IMR-90 (cell line): ENCODE results near the gene UTRN. TPM values are rescaled to one million over a fixed set of nuclear protein-coding genes. Genes with fewer than 3 reads are reported as not detected.

Source experiments
- ATAC-seq: fragments of 200-7000 bp; cut with Tn5 transposase; 2 replicates; pipeline ENCODE4 v1.9.1; 2020; ENCODE audit warnings: low read depth, mild to moderate bottlenecking, moderate library complexity
- BruUV-seq: library from RNA; stranded (reverse); fragments of 400-500 nt; replicated peaks from 2 replicates; lab custom pipeline; 2021; lab: Mats Ljungman, UMichigan
- CTCF ChIA-PET: fragments of 300-600 bp; formaldehyde crosslinking; extraction: SDS; loops from one replicate; lab custom pipeline; 2021; ENCODE audit warnings: antibody characterized with exemption; lab: Yijun Ruan, JAX
- POLR2A ChIA-PET: fragments of 300-600 bp; sonication (Branson Sonifier 250); formaldehyde crosslinking; loops from one replicate; lab custom pipeline; 2022; ENCODE audit warnings: antibody characterized with exemption; ENCODE audit not compliant: unreplicated experiment; lab: Charles Lee
- DNase-seq: peaks from one replicate; pipeline ENCODE4 v3.0.0; 2013
- H2AFZ ChIP-seq: replicated peaks from 2 replicates; pipeline ENCODE3; 2013; ENCODE audit warnings: low read length, mild to moderate bottlenecking; ENCODE audit not compliant: poor library complexity
- H2AK5ac ChIP-seq: 2 replicates; pipeline ENCODE4 v1.6.1; 2013; ENCODE audit warnings: low read depth, low read length, inconsistent platforms
- H2AK9ac ChIP-seq: replicated peaks from 2 replicates; pipeline ENCODE3; 2013; ENCODE audit warnings: mild to moderate bottlenecking, low read depth, low read length, moderate library complexity; ENCODE audit not compliant: poor library complexity
- H2BK120ac ChIP-seq: 2 replicates; pipeline ENCODE4 v1.6.1; 2013; ENCODE audit warnings: low read depth, low read length, inconsistent platforms
- H2BK15ac ChIP-seq: 3 replicates; pipeline ENCODE4 v1.6.1; 2013; ENCODE audit warnings: low read depth, low read length, inconsistent platforms
- H2BK20ac ChIP-seq: 2 replicates; pipeline ENCODE4 v1.6.1; 2013; ENCODE audit warnings: low read depth, mild to moderate bottlenecking, inconsistent platforms, low read length, moderate library complexity
- H2BK5ac ChIP-seq: 2 replicates; pipeline ENCODE4 v1.6.1; 2013; ENCODE audit warnings: mild to moderate bottlenecking, low read depth, low read length, inconsistent platforms; ENCODE audit not compliant: poor library complexity, severe bottlenecking
- H3K14ac ChIP-seq: replicated peaks from 2 replicates; pipeline ENCODE4 v1.6.1; 2013; ENCODE audit warnings: low read depth, low read length, inconsistent platforms
- H3K18ac ChIP-seq: 2 replicates; pipeline ENCODE4 v1.6.1; 2013; ENCODE audit warnings: low read depth, low read length, control low read depth
- H3K23ac ChIP-seq: 2 replicates; pipeline ENCODE4 v1.6.1; 2013; ENCODE audit warnings: low read depth, low read length, inconsistent platforms
- H3K27ac ChIP-seq: 2 replicates; pipeline ENCODE4 v1.5.1; 2013; ENCODE audit warnings: mild to moderate bottlenecking, control low read depth, low read length; ENCODE audit not compliant: insufficient read depth
- H3K27me3 ChIP-seq: 2 replicates; pipeline ENCODE4 v1.6.1; 2013; ENCODE audit warnings: low read length; ENCODE audit not compliant: control insufficient read depth, insufficient read depth
- H3K36me3 ChIP-seq: 2 replicates; pipeline ENCODE4 v1.6.1; 2013; ENCODE audit warnings: low read length, mixed read lengths; ENCODE audit not compliant: control insufficient read depth, insufficient read depth
- H3K4ac ChIP-seq: 2 replicates; pipeline ENCODE4 v1.6.1; 2013; ENCODE audit warnings: low read depth, low read length, inconsistent platforms
- H3K4me1 ChIP-seq: 2 replicates; pipeline ENCODE4 v1.6.1; 2013; ENCODE audit warnings: low read length, mixed read lengths; ENCODE audit not compliant: control insufficient read depth, insufficient read depth
- H3K4me2 ChIP-seq: 2 replicates; pipeline ENCODE4 v1.6.1; 2013; ENCODE audit warnings: low read depth, mild to moderate bottlenecking, control low read depth, low read length, moderate library complexity
- H3K4me3 ChIP-seq: 2 replicates; pipeline ENCODE4 v1.5.1; 2013; ENCODE audit warnings: low read depth, mild to moderate bottlenecking, control low read depth, low read length, moderate library complexity; ENCODE audit not compliant: insufficient read depth
- H3K56ac ChIP-seq: 2 replicates; pipeline ENCODE4 v1.6.1; 2013; ENCODE audit warnings: low read length, inconsistent platforms; ENCODE audit not compliant: insufficient read depth; ENCODE audit errors: extremely low read depth
- H3K79me1 ChIP-seq, 2 experiments: 2 replicates each; pipeline ENCODE4 v1.6.1; 2013; ENCODE audit warnings: low read length in 2 of 2, inconsistent platforms in 1 of 2, low read depth in 1 of 2
- H3K9ac ChIP-seq: 2 replicates; pipeline ENCODE4 v1.6.1; 2013; ENCODE audit warnings: low read depth, low read length, control low read depth
- H3K9me1 ChIP-seq: 2 replicates; pipeline ENCODE4 v1.6.1; 2013; ENCODE audit warnings: low read length, inconsistent platforms; ENCODE audit not compliant: insufficient read depth
- H3K9me3 ChIP-seq: 2 replicates; pipeline ENCODE4 v1.6.1; 2013; ENCODE audit warnings: low read length; ENCODE audit not compliant: control insufficient read depth, insufficient read depth
- H4K20me1 ChIP-seq: 2 replicates; pipeline ENCODE4 v1.6.1; 2013; ENCODE audit warnings: low read length, inconsistent platforms; ENCODE audit not compliant: insufficient read depth
- H4K5ac ChIP-seq: 2 replicates; pipeline ENCODE4 v1.6.1; 2013; ENCODE audit warnings: mild to moderate bottlenecking, low read depth, low read length, control low read depth
- H4K8ac ChIP-seq, 2 experiments: 2 replicates each; pipeline ENCODE4 v1.6.1; 2013; ENCODE audit warnings: low read depth in 2 of 2, low read length in 2 of 2, control low read depth in 1 of 2, inconsistent platforms in 1 of 2
- H4K91ac ChIP-seq: 2 replicates; pipeline ENCODE4 v1.6.1; 2013; ENCODE audit warnings: low read depth, low read length, inconsistent platforms; ENCODE audit not compliant: insufficient read depth
- NFE2L2 ChIP-seq: fragments of 150-350 bp; IDR thresholded peaks from 2 replicates; pipeline ENCODE4 v1.6.1; 2016; ENCODE audit warnings: low read depth, mild to moderate bottlenecking, low read length
- WGBS, 2 experiments: methylation state at CpG; one replicate each; pipeline versions ENCODE4 v1.1.5 to v1.1.7; 2013; ENCODE audit warnings: missing lambda C conversion rate in 2 of 2; ENCODE audit not compliant: insufficient read length in 1 of 2; ENCODE audit errors: extremely low coverage in 2 of 2; 5-methylcytosine and 5-hydroxymethylcytosine counted together
- dilution Hi-C: fragments of 300-500 bp; cut with HindIII; formaldehyde crosslinking; loops from one replicate; pipeline ENCODE4 v1.14.3; 2018; ENCODE audit warnings: low sequenced_read_pairs; ENCODE audit not compliant: unreplicated experiment
- in situ Hi-C: fragments of 300-500 bp; cut with MboI; formaldehyde crosslinking; loops from 3 replicates; pipeline ENCODE4 v1.14.3; 2019; ENCODE audit warnings: low sequenced_read_pairs, inconsistent platforms, mixed read lengths
- intact Hi-C: fragments of 100-400 bp; cut with micrococcal nuclease; formaldehyde crosslinking; loops from 2 replicates; pipeline ENCODE4 v1.10.0; 2022
- polyA plus RNA-seq, 3 experiments: library from polyadenylated mRNA; depleted of rRNA; stranded (reverse); fragments of >200 nt; gene quantifications; 2 replicates each; pipeline ENCODE4 v1.2.3, GENCODE V29; 2012; ENCODE audit warnings: low replicate concordance in 1 of 3
- total RNA-seq: library from RNA; depleted of rRNA; stranded (reverse); fragments of >200 nt; gene quantifications from 2 replicates; pipeline ENCODE4 v1.2.3, GENCODE V29; 2012
- TF ChIP-seq, protein P1 (sequence below): fragments of 150-350 bp; IDR thresholded peaks from 2 replicates; pipeline ENCODE4 v1.6.1; 2017; ENCODE audit warnings: mild to moderate bottlenecking, antibody characterized with exemption, low read length, low read depth

The UTRN gene
- total and polyA plus RNA-seq, 2 of the 4 experiments (the other 2 are of a cell fraction) = 17.3 to 83.5 TPM

DNA sequence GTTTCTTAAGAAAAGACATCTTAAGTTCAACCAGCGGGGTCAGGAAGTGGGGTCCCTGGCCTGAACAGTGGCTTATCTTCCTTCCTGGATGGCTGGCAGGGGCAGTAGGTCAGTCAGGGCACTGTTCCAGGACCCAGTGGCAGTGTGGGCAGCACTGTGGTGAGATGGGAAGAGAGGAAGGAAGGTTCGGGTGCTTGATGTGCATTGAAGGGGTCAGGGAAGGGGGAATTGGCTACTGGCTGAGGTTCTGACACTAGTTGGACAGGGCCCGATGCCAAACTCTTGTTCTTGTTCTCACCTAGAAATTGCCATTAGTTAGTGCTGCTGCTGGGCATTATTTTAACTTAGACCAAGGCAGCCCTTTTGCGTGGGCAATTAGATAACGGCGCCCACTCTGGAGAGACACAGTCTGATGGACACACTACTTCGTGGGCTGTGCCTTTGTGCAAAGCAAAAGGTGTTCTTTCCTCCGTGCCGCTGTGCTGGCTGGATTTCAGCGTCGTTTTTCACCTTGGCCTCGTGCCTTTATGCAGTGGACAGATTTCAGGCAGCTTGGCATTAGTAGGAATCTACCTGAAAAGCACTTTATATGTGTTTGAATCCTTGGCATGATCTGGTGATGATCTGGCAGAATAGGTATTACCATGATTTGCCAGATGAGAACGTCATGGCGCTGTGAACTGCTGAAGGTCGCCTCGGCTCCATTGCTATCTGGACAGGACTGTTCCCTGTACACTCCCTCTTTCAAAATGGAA is 30.3 kb downstream of the UTRN start:
- H3K4me1 ChIP-seq = peaks cover 3% of the 10 kb centered on the region
- no peak overlapping the region for H3K4me2 ChIP-seq
- no peak overlapping the region for H2AK5ac ChIP-seq
- no peak overlapping the region for H2BK5ac ChIP-seq
- DNase-seq (no peak), ATAC-seq (no peak)
- no peak overlapping the region for H3K4me3 ChIP-seq
- no peak overlapping the region for H3K9ac ChIP-seq
- WGBS, 2 experiments = 97% methylated on average over 9 of the region's 16 CpGs; no CpG with 5 or more reads in 1 of the 2 experiments
- no peak overlapping the region for H2AFZ ChIP-seq
- no peak overlapping the region for H3K23ac ChIP-seq
- no peaks in the 10 kb centered on the region; the same call in 1 of the 2 replicates for H4K20me1 ChIP-seq
- BruUV-seq = no TSS peak
- H3K18ac ChIP-seq = no peak overlapping the region
- H2BK20ac ChIP-seq = no peak overlapping the region
- TF ChIP-seq, protein P1, sequence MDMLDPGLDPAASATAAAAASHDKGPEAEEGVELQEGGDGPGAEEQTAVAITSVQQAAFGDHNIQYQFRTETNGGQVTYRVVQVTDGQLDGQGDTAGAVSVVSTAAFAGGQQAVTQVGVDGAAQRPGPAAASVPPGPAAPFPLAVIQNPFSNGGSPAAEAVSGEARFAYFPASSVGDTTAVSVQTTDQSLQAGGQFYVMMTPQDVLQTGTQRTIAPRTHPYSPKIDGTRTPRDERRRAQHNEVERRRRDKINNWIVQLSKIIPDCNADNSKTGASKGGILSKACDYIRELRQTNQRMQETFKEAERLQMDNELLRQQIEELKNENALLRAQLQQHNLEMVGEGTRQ = no peak
- no peak for TF ChIP-seq NFE2L2
- H3K56ac ChIP-seq = no peak overlapping the region
- no peak overlapping the region for H3K4ac ChIP-seq
- in situ Hi-C loops (no loop called here), dilution Hi-C loops (no loop called here), intact Hi-C loops (no loop called here)
- H3K27ac ChIP-seq = no peak overlapping the region
- no peak overlapping the region for H4K8ac ChIP-seq
- no peaks in the 10 kb centered on the region for H3K36me3 ChIP-seq
- H2AK9ac ChIP-seq = no peak overlapping the region
- no peak overlapping the region for H3K14ac ChIP-seq
- H3K9me1 ChIP-seq = peaks cover 10% of the 10 kb centered on the region; the same call in 1 of the 2 replicates
- H4K91ac ChIP-seq = no peak overlapping the region
- H3K79me1 ChIP-seq = peaks cover 28 to 67% of the 10 kb centered on the region in 2 experiments
- H3K9me3 ChIP-seq = no peaks in the 10 kb centered on the region
- ChIA-PET POLR2A (no interaction called here), CTCF (no interaction called here)
- H2BK120ac ChIP-seq = no peak overlapping the region
- no peak overlapping the region for H4K5ac ChIP-seq
- no peaks in the 10 kb centered on the region for H3K27me3 ChIP-seq
- H2BK15ac ChIP-seq = no peak overlapping the region
